ENCODE measurements around the gene SUPT4H1.

SUPT4H1 gene

DNA sequence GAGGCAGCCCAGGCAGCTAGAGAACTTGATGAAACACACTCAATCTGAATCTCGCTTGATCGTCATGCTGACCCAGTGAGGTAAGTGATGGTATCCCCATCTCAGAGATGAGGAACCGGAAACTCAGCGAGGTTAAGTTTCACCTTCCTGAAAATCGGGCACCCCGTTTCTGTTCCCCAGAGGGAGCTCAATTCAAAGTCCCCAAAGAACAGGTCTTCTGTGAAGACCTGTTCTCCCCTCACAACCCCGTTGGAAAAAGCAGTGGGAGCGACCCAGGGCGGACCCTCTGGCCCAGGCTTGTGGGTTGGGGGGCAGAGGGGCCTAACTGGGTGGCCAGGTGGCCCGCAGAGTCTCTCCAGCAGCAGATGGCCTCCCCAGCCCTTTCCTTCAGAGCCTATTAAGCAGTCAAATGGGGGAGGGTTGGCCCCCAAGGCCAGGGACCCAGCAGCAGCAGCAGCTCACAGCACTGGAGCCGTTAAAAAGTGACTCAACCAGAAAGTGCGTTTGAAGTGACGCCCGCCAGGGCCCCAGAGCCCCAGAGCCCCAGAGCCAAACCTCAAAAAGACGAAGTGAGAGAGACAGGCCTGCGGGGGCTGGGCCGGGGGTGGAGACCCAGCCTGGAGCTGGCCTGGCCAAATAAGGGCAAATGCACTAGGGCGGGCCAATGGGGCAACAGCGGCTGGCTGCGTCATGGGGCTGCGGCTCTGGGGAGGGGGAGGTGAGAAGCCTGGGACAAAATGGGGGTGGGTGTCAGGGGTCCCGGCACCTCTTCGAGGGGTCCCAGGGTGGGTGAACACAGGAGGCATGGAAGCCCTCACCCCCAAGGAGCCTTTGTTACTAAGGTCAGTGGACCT, 14.2 kb downstream of the SUPT4H1 start:
- Histone ChIP-seq H3K9me3 (ENCODE audit: insufficient read depth, low read depth, low read length) (no peaks in the 10 kb centered on the region), H3K27ac (ENCODE audit: low read depth, low read length) (peak overlapping the region; percentile 95), H3K9ac (ENCODE audit: low read depth, low read length) (peak overlapping the region; percentile 78), H3K4me3 (ENCODE audit: low read length) (no peak overlapping the region), H3K4me1 (ENCODE audit: insufficient read depth, low read length) (peaks cover 33% of the 10 kb centered on the region), H3K27me3 (ENCODE audit: insufficient read depth, low read length) (no peaks in the 10 kb centered on the region), H3K36me3 (ENCODE audit: insufficient read depth, low read length) (no peaks in the 10 kb centered on the region)
- 46% methylated on average over 23 of the region's 23 CpGs for WGBS

GRCh38 chr17:58337210-58337599, 14.8 kb downstream of the SUPT4H1 start:
- no peak overlapping the region for H3K4me3 ChIP-seq (ENCODE audit: low read length)
- no peaks in the 10 kb centered on the region for H3K36me3 ChIP-seq (ENCODE audit: insufficient read depth, low read length)
- 62% methylated on average over 7 of the region's 7 CpGs for WGBS
- H3K27me3 ChIP-seq (ENCODE audit: insufficient read depth, low read length): no peaks in the 10 kb centered on the region
- H3K27ac ChIP-seq (ENCODE audit: low read depth, low read length): peak overlapping the region; percentile 95; the same call in 1 of the 2 replicates
- no peaks in the 10 kb centered on the region for H3K9me3 ChIP-seq (ENCODE audit: insufficient read depth, low read depth, low read length)
- peaks cover 33% of the 10 kb centered on the region for H3K4me1 ChIP-seq (ENCODE audit: insufficient read depth, low read length)
- H3K9ac ChIP-seq (ENCODE audit: low read depth, low read length): peak overlapping the region; percentile 78; the same call in 1 of the 2 replicates

DNA sequence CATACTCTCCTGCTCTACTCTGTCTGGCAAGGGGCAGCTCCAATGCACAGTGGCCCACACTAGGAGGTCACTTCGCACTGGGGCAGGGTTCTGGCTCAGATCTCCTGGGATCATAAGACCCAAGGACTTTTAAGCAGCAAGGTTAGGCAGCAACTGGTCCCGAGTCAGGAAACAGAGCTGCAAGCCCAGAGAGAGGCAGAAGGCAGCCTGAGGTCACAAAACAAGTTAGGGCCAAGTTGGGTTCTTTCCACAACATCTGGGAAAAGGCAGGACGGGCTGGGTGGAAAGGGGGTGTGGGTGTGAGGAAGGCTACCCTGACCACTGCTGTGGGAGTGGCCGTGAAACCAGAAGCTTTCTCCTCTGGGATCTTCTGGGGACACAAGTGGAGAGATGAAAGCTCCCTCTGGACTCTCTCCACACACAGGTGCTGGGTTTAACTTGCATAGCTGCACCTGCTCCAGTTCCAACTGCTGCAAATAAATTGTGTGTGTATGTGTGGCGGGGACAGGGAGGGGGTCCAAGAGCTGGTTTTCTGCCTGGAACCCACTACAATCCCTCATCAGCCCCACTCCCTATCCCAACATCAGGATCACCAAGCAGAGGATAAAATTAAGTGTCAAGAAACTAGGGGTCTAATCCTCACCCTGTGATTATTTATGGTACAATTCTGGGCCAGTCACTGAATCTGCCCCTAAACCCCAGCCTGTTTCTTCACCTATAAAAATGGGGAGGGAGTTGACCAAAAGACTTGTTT, 15.4 kb downstream of the SUPT4H1 start:
- no peak overlapping the region for H3K4me3 ChIP-seq (ENCODE audit: low read length)
- H3K27ac ChIP-seq (ENCODE audit: low read depth, low read length): no peak overlapping the region
- no peaks in the 10 kb centered on the region for H3K36me3 ChIP-seq (ENCODE audit: insufficient read depth, low read length)
- H3K9me3 ChIP-seq (ENCODE audit: insufficient read depth, low read depth, low read length): no peaks in the 10 kb centered on the region
- no peaks in the 10 kb centered on the region for H3K27me3 ChIP-seq (ENCODE audit: insufficient read depth, low read length)
- H3K4me1 ChIP-seq (ENCODE audit: insufficient read depth, low read length): peaks cover 33% of the 10 kb centered on the region
- H3K9ac ChIP-seq (ENCODE audit: low read depth, low read length): no peak overlapping the region
- 79% methylated on average over 4 of the region's 5 CpGs for WGBS

DNA sequence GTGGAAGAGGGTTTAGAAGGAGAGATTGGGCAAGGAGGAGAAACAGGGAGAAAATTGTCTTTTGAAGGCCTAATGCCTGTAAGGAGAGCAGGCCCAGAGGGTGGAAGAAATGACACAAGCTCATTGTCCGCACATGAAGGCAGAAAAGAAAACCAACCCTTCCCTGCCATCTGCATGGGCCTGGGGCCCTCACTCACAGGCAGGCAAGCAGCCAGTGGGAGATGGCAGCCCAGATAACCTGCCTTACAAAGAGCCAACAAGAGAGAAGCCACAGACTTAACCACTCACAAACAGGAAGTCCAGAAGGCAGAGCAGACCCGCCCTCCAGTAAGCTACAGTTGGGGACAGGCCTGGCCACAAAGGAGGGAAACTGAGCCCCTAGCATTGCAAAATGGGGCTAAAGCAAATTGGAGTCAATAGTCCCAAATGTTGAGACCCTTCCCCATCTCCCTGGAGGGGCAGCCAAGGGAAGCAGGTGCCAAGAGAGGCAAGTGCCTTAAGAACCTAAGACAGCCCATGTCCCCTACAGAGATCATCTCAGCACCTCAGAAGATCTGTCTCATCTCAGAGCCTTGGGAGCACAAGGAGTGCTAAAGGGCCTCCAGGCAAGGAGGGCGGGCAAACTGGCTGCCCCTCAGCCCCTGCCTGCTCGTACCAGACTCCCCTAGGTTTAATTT, 16.1 kb downstream of the SUPT4H1 start:
- Histone ChIP-seq H3K9ac (ENCODE audit: low read depth, low read length) (no peak overlapping the region), H3K9me3 (ENCODE audit: insufficient read depth, low read depth, low read length) (no peaks in the 10 kb centered on the region), H3K27ac (ENCODE audit: low read depth, low read length) (no peak overlapping the region), H3K36me3 (ENCODE audit: insufficient read depth, low read length) (no peaks in the 10 kb centered on the region), H3K4me1 (ENCODE audit: insufficient read depth, low read length) (peaks cover 36% of the 10 kb centered on the region), H3K4me3 (ENCODE audit: low read length) (no peak overlapping the region), H3K27me3 (ENCODE audit: insufficient read depth, low read length) (no peaks in the 10 kb centered on the region)
- 88% methylated on average over 4 of the region's 4 CpGs for WGBS

DNA sequence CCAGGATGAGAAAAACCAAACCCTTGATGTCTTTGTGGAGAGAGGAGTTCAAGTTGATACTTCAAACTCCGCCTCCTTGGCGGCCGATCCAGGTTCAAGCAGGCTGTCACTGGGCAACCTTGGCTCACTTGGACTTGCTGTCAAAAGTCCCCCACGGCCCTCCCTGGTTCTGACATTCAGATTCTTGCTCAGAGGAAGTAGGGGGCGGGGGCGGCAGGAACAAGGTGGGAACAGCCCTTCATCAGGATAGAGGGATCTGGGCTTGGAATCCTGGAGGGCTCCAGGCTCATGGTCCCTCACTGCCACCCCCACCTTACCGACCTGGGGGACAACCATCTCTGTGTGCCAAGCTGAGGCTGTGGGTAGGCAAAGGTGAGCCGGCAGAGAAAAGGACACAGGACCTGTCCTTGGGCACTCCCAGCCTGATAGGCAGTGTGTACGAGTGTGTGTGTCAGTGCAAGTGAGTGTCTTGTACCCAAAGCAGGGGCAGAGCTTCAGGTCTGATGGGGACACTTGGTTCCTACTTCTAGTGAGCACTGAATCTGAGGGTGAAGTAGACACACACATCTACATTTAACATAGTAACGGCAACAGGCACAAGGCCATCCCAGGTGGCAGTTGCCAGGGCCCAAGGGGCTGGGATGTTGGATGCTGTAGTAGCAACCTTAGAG, 16.8 kb downstream of the SUPT4H1 start:
- H3K4me1 ChIP-seq (ENCODE audit: insufficient read depth, low read length): peaks cover 36% of the 10 kb centered on the region

DNA sequence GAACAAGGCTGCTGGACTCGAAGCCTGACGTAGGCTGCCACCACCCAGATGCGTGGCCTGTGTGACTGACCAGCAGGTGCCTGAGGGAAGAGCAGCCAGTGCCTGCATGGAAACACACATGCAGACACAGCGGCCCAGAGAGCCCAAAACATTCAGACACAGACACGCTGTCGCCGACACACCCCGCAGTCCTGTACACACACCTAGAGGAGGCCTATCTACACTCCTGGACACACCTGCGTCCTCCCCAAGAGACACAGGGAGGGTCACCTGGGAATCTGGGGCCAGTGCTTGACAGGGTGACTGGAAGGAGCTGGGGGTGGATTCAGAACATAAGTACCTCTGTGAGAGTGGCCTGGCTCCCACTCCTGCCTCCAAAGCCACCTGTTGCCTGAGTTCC, 17.3 kb downstream of the SUPT4H1 start:
- no peaks in the 10 kb centered on the region for H3K36me3 ChIP-seq (ENCODE audit: insufficient read depth, low read length)
- no peak overlapping the region for H3K4me3 ChIP-seq (ENCODE audit: low read length)
- H3K9me3 ChIP-seq (ENCODE audit: insufficient read depth, low read depth, low read length): no peaks in the 10 kb centered on the region
- H3K27ac ChIP-seq (ENCODE audit: low read depth, low read length): no peak overlapping the region
- peaks cover 34% of the 10 kb centered on the region for H3K4me1 ChIP-seq (ENCODE audit: insufficient read depth, low read length)
- no peaks in the 10 kb centered on the region for H3K27me3 ChIP-seq (ENCODE audit: insufficient read depth, low read length)
- no peak overlapping the region for H3K9ac ChIP-seq (ENCODE audit: low read depth, low read length)
- 94% methylated on average over 9 of the region's 9 CpGs for WGBS

More for the DNA sequence above, 16.8 kb downstream of the SUPT4H1 start:
- Histone ChIP-seq H3K27me3 (ENCODE audit: insufficient read depth, low read length) (no peaks in the 10 kb centered on the region), H3K9me3 (ENCODE audit: insufficient read depth, low read depth, low read length) (no peaks in the 10 kb centered on the region), H3K4me3 (ENCODE audit: low read length) (no peak overlapping the region), H3K9ac (ENCODE audit: low read depth, low read length) (no peak overlapping the region), H3K27ac (ENCODE audit: low read depth, low read length) (no peak overlapping the region), H3K36me3 (ENCODE audit: insufficient read depth, low read length) (no peaks in the 10 kb centered on the region)
- 83% methylated on average over 10 of the region's 10 CpGs for WGBS

- WGBS: 88% methylated on average over 5 of the region's 5 CpGs
- H3K4me3 ChIP-seq (ENCODE audit: low read length): no peak overlapping the region
- no peaks in the 10 kb centered on the region for H3K27me3 ChIP-seq (ENCODE audit: insufficient read depth, low read length)
- H3K36me3 ChIP-seq (ENCODE audit: insufficient read depth, low read length): no peaks in the 10 kb centered on the region
- H3K4me1 ChIP-seq (ENCODE audit: insufficient read depth, low read length): peaks cover 31% of the 10 kb centered on the region
- no peaks in the 10 kb centered on the region for H3K9me3 ChIP-seq (ENCODE audit: insufficient read depth, low read depth, low read length)
- no peak overlapping the region for H3K27ac ChIP-seq (ENCODE audit: low read depth, low read length)
- no peak overlapping the region for H3K9ac ChIP-seq (ENCODE audit: low read depth, low read length)
Measured at GRCh38 chr17:58334256-58334655, 17.7 kb downstream of the SUPT4H1 start.

GRCh38 chr17:58333736-58334207, 18.2 kb downstream of the SUPT4H1 start:
- no peak overlapping the region for H3K9ac ChIP-seq (ENCODE audit: low read depth, low read length)

DNA sequence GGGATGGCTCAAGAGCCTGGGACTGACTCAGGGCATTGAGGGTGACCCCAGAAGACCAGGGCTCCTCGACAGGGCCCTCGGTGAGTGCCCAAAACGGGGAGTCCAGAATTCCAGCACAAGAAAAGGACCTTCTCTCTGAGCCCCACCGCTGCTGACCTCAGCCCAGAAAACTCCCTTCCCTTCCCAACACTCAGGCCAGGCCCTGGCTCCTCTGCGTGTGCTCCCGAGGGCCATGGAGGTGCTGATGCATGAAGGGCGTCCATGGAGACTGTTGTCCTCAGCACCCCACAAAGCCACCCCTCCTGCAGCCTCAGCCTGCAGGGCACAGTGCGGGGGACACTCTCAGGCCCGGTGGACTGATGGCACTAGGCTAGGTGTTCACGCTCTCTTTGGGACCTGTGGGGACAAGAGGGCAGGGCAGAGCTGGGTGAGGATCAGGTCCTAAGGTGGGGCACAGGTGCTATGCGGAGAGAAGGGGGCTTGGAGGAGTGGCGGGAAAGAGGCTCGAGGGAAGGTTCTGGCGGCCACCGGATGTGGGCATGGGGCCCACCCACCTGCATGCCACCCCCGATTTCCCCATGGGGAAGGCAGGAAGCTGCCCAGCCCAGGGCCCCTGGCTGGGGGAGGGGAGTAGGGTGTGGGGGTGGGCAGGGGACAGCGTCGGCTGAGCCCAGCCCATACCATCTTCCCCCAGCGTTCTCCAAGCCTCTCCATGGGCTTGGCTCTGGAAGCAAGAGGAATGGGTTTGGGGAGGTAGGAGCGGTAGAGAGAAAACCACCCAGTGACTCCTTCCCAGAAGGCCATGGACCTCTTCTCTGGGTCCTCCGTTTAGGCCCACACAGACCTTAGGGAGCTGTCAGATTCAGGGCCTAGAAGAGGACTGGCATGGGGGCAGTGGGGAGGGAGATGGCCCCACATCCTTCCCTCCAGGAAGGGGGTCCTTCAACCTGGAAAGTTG, 18.9 kb downstream of the SUPT4H1 start:
- Histone ChIP-seq H3K36me3 (ENCODE audit: insufficient read depth, low read length) (no peaks in the 10 kb centered on the region), H3K27ac (ENCODE audit: low read depth, low read length) (no peak overlapping the region), H3K4me3 (ENCODE audit: low read length) (no peak overlapping the region), H3K4me1 (ENCODE audit: insufficient read depth, low read length) (peaks cover 25% of the 10 kb centered on the region), H3K27me3 (ENCODE audit: insufficient read depth, low read length) (no peaks in the 10 kb centered on the region), H3K9ac (ENCODE audit: low read depth, low read length) (no peak overlapping the region), H3K9me3 (ENCODE audit: insufficient read depth, low read depth, low read length) (no peaks in the 10 kb centered on the region)
- WGBS: 89% methylated on average over 17 of the region's 21 CpGs

More at GRCh38 chr17:58333736-58334207, 18.2 kb downstream of the SUPT4H1 start:
- Histone ChIP-seq H3K4me1 (ENCODE audit: insufficient read depth, low read length) (peaks cover 31% of the 10 kb centered on the region), H3K4me3 (ENCODE audit: low read length) (no peak overlapping the region), H3K9me3 (ENCODE audit: insufficient read depth, low read depth, low read length) (no peaks in the 10 kb centered on the region), H3K27ac (ENCODE audit: low read depth, low read length) (no peak overlapping the region), H3K27me3 (ENCODE audit: insufficient read depth, low read length) (no peaks in the 10 kb centered on the region), H3K36me3 (ENCODE audit: insufficient read depth, low read length) (no peaks in the 10 kb centered on the region)
- WGBS: 92% methylated on average over 6 of the region's 6 CpGs

Data from HUES64 (cell line).